ENCODE data around the gene ARID1A. TPM values are rescaled to one million over a fixed set of nuclear protein-coding genes. Genes with fewer than 3 reads are reported as not detected.

ARID1A gene
- total and polyA plus RNA-seq, 9 of the 15 experiments (the other 6 are each of a cell fraction or from before 2014, with no cell fraction given), result 8.3 to 88.3 (median 22.5) TPM

- TF ChIP-seq NR4A1 (CRISPR knock-in tag; IDR thresholded peaks at IDR 0.05) (no peak), NR4A1 (tag; IDR thresholded peaks at IDR 0.05) (peak; percentile 87), KDM1A (IDR thresholded peaks at IDR 0.05) (peak; percentile 84 to 89), THRB (CRISPR knock-in tag; conservative IDR thresholded peaks at IDR 0.05) (no peak), ATF7 (IDR thresholded peaks at IDR 0.05) (peak; percentile 41; the same call in 1 of the 2 replicates), CCNT2 (IDR thresholded peaks at IDR 0.05; ENCODE audit: borderline replicate concordance, extremely low read depth, insufficient read length, low read depth, low read length) (peak; percentile 90), ZNF23 (CRISPR knock-in tag; IDR thresholded peaks at IDR 0.05) (no peak), TCF7 (IDR thresholded peaks at IDR 0.05; ENCODE audit: borderline replicate concordance) (peak; percentile 92), BRD4 (IDR thresholded peaks at IDR 0.05) (no peak), CREB3 (tag; conservative IDR thresholded peaks at IDR 0.05; ENCODE audit: low read depth) (0 out of 2 replicates have a peak, but pooled peaks have one; percentile 49), ARID2 (IDR thresholded peaks at IDR 0.05) (no peak), YY1 (IDR thresholded peaks at IDR 0.05; ENCODE audit: borderline replicate concordance in 1 of 3, control insufficient read depth in 1 of 3, extremely low read depth in 1 of 3, insufficient read depth in 3 of 3, insufficient read length in 1 of 3, insufficient replicate concordance in 2 of 3, low read depth in 1 of 3, low read length in 2 of 3) (peak in 1 of 3 experiments; percentile 58), MAX (CRISPR knock-in tag; IDR thresholded peaks at IDR 0.05) (peak; percentile 73; the same call in 1 of the 2 replicates), CREB1 (IDR thresholded peaks at IDR 0.05) (peak; percentile 62), CREB1 (CRISPR knock-in tag; IDR thresholded peaks at IDR 0.05) (no peak), ZBTB11 (CRISPR knock-in tag; IDR thresholded peaks at IDR 0.05) (peak in 1 of 3 experiments; percentile 83; a peak in 2 of 6 replicates), EP300 (IDR thresholded peaks at IDR 0.05; ENCODE audit: low read length) (peak; percentile 96), SMARCE1 (IDR thresholded peaks at IDR 0.05) (peak; percentile 89), CTBP1 (IDR thresholded peaks at IDR 0.05; ENCODE audit: borderline replicate concordance) (peak; percentile 88), CBFA2T2 (conservative IDR thresholded peaks at IDR 0.05) (peak; percentile 99), SMARCA4 (IDR thresholded peaks at IDR 0.05) (peak; percentile 95), ADNP (tag; IDR thresholded peaks at IDR 0.05) (no peak), GABPA (tag; conservative IDR thresholded peaks at IDR 0.05; ENCODE audit: low read depth) (no peak), CBFA2T3 (IDR thresholded peaks at IDR 0.05) (peak; percentile 99), GATAD2B (IDR thresholded peaks at IDR 0.05; ENCODE audit: borderline replicate concordance) (peak; percentile 65; the same call in 1 of the 2 replicates)
Observed at GRCh38 chr1:26791626-26792025, 95.8 kb downstream of the ARID1A start (continued).

All from K562 (cell line).